NCI-H146 treated with DMSO at 0.1 percent for 48 hours (cell line): ENCODE measurements around the gene RWDD2A.

ENCODE experiments used
- DNase-seq: peaks from one replicate; lab custom pipeline; 2025; ENCODE audit not compliant: unreplicated experiment; lab: John Stamatoyannopoulos, UW

The RWDD2A gene

GRCh38 chr6:83198486-83199172 is 5.5 kb downstream of the RWDD2A start:
- DNase-seq = no peak

GRCh38 chr6:83199173-83199862 is 6.2 kb downstream of the RWDD2A start:
- no peak for DNase-seq

- no peak for DNase-seq
Observed at GRCh38 chr6:83199863-83200225, 6.7 kb downstream of the RWDD2A start.

GRCh38 chr6:83202031-83202430 is 8.9 kb downstream of the RWDD2A start:
- DNase-seq = no peak

- peak; percentile 42 for DNase-seq
Observed at GRCh38 chr6:83215131-83216047, 22.2 kb downstream of the RWDD2A start.

GRCh38 chr6:83216806-83217205 is 23.6 kb downstream of the RWDD2A start:
- no peak for DNase-seq

GRCh38 chr6:83218646-83219045 is 25.5 kb downstream of the RWDD2A start:
- no peak for DNase-seq

GRCh38 chr6:83220121-83220520 is 27.0 kb downstream of the RWDD2A start:
- no peak for DNase-seq

GRCh38 chr6:83221276-83221675 is 28.1 kb downstream of the RWDD2A start:
- DNase-seq = no peak

- peak; percentile 21 for DNase-seq
Observed at GRCh38 chr6:83221889-83222479, 28.8 kb downstream of the RWDD2A start.

GRCh38 chr6:83226517-83226916 is 33.4 kb downstream of the RWDD2A start:
- no peak for DNase-seq

GRCh38 chr6:83231146-83231545 is 38.0 kb downstream of the RWDD2A start:
- DNase-seq = no peak

GRCh38 chr6:83247471-83247870 is 54.3 kb downstream of the RWDD2A start:
- no peak for DNase-seq
